PFSK-1 (cell line): Measurements from ENCODE around the gene ELF4.

Experiments
- FOXP2 ChIP-seq: optimal IDR thresholded peaks from 2 replicates; pipeline ENCODE3; 2011; ENCODE audit warnings: borderline replicate concordance, control low read depth, inconsistent platforms; ENCODE audit not compliant: insufficient read depth; ENCODE audit errors: extremely low read length, extremely low read depth
- POLR2AphosphoS5 ChIP-seq: IDR thresholded peaks from 2 replicates; pipeline ENCODE4 v1.6.1; 2012; ENCODE audit warnings: low read depth, mild to moderate bottlenecking, control low read depth, low read length, moderate library complexity
- REST ChIP-seq, 2 experiments: IDR thresholded peaks; 2 replicates each; pipeline versions ENCODE4 v1.6.1 to v1.8.0; 2011 to 2012; ENCODE audit warnings: low read depth in 2 of 2, low read length in 2 of 2, control low read depth in 1 of 2, inconsistent platforms in 1 of 2, mild to moderate bottlenecking in 1 of 2, moderate library complexity in 1 of 2; ENCODE audit not compliant: insufficient read depth in 1 of 2
- SIN3A ChIP-seq: IDR thresholded peaks from 2 replicates; pipeline ENCODE4 v1.6.1; 2012; ENCODE audit warnings: mild to moderate bottlenecking, low read length, moderate library complexity, borderline replicate concordance; ENCODE audit not compliant: insufficient read depth
- TAF1 ChIP-seq: IDR thresholded peaks from 2 replicates; pipeline ENCODE4 v1.6.1; 2012; ENCODE audit warnings: low read length, control low read depth, borderline replicate concordance; ENCODE audit not compliant: insufficient read depth

Gene ELF4

DNA sequence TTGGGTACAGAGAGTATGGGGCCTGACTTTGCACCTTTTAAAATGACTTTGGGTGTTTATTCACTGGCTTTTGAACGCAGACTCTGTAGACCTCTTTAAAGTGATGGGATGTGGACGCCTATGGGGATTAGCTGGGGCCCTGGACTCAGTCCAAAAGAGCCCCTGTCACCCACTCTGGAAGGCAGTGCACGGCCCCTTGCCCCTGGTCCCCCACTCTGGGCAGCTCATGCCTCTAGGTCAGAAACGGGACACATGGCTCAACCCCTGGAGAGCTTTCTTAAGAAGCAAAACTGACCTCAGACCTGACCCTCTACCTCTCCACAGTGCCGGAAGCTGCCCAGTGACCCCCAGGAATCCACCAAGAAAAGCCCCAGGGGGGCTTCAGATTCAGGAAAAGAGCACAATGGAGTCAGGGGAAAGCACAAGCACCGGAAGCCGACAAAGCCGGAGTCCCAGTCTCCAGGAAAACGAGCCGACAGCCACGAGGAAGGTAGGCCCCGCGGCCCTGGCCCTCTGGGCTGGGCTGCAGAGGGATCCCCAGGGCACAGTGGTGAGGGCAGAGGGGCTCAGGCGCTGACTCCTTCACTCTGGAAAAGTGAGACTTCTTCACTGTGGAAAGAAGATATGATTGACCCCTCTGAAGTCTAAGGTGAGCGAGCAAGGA is 89.5 kb downstream of the ELF4 start:
- no peak for TF ChIP-seq FOXP2
- TF ChIP-seq SIN3A, result no peak
- no peak for TF ChIP-seq REST (IDR thresholded peaks at IDR 0.05; ENCODE audit: insufficient read depth in 1 of 2, low read depth in 2 of 2, low read length in 2 of 2)
- no peak for TF ChIP-seq TAF1
- TF ChIP-seq POLR2AphosphoS5, result no peak

DNA sequence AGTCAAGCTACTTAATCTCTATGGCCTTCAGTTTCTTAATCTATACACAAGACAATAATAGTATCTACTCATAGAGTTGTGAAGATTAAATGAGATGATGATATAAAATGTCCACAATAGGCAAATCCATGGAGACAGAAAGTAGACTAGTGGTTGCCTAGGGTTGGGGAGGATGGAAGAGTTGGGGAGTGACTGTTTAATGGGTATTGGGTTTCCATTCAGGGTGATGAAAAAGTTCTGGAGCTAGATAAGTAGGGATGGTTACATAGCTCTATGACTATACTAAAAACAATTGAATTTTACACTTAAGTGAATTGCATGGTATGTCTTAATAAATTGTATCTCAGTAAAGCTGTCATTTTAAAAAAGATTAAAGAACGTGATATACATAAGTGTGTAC is 92.2 kb downstream of the ELF4 start:
- TF ChIP-seq POLR2AphosphoS5 (no peak), SIN3A (no peak), REST (IDR thresholded peaks at IDR 0.05; ENCODE audit: insufficient read depth in 1 of 2, low read depth in 2 of 2, low read length in 2 of 2) (no peak), TAF1 (no peak), FOXP2 (no peak)

- no peak for TF ChIP-seq TAF1
- no peak for TF ChIP-seq POLR2AphosphoS5
- TF ChIP-seq FOXP2, result no peak
- TF ChIP-seq SIN3A, result no peak
- no peak for TF ChIP-seq REST (IDR thresholded peaks at IDR 0.05; ENCODE audit: insufficient read depth in 1 of 2, low read depth in 2 of 2, low read length in 2 of 2)
Measured at GRCh38 chrX:130015181-130015580, 95.1 kb downstream of the ELF4 start.
